ENCODE data around the gene IMP3. TPM values are rescaled to one million over a fixed set of nuclear protein-coding genes. Genes with fewer than 3 reads are reported as not detected.

The IMP3 gene
- total and polyA plus RNA-seq, 7 donors = 55.4 to 117 (median 71.1) TPM

- H3K4me3 ChIP-seq = peak overlapping the region in 2 of 4 donors; percentile 7 to 21
- DNase-seq = peak; percentile 71
- H3K9me3 ChIP-seq = no peaks in the 10 kb centered on the region
- H3K36me3 ChIP-seq = peaks cover 15 to 54% (median 24%) of the 10 kb centered on the region in 4 donors
- H3K27ac ChIP-seq = peak overlapping the region; percentile 65 to 74 (median 68)
- no peaks in the 10 kb centered on the region for H3K27me3 ChIP-seq
- peaks cover 0 to 26% (median 7%) of the 10 kb centered on the region in 4 donors for H3K4me1 ChIP-seq
- intact Hi-C loops (cut with DNase I) = loop anchor here (5.0 kb wide), 2 partner anchors 98 to 253 kb away; partner anchors contain the start of gene MAN2C1
- TF ChIP-seq POLR2A (IDR thresholded peaks at IDR 0.05) (no peak), EP300 (IDR thresholded peaks at IDR 0.05) (no peak), POLR2AphosphoS5 (IDR thresholded peaks at IDR 0.05) (no peak), CTCF (IDR thresholded peaks at IDR 0.05) (no peak)
- WGBS, 2 donors = 32 to 36% methylated on average over 4 of the region's 4 CpGs
These were observed 19.8 kb downstream of the IMP3 start for GRCh38 chr15:75620058-75620820.

GRCh38 chr15:75616766-75617165 is 23.3 kb downstream of the IMP3 start:
- no peaks in the 10 kb centered on the region for H3K9me3 ChIP-seq
- no peaks in the 10 kb centered on the region for H3K27me3 ChIP-seq
- H3K4me1 ChIP-seq = peaks cover 0 to 21% (median 3%) of the 10 kb centered on the region in 4 donors
- TF ChIP-seq POLR2AphosphoS5 (IDR thresholded peaks at IDR 0.05) = no peak
- no peak for TF ChIP-seq POLR2A (IDR thresholded peaks at IDR 0.05)
- TF ChIP-seq CTCF (IDR thresholded peaks at IDR 0.05) = no peak
- TF ChIP-seq EP300 (IDR thresholded peaks at IDR 0.05) = no peak
- peaks cover 20 to 89% (median 35%) of the 10 kb centered on the region in 4 donors for H3K36me3 ChIP-seq
- no peak overlapping the region for H3K4me3 ChIP-seq
- DNase-seq = no peak
- intact Hi-C loops (cut with DNase I) = no loop called here
- no peak overlapping the region for H3K27ac ChIP-seq

GRCh38 chr15:75606711-75607699 is 33.0 kb downstream of the IMP3 start:
- 59 to 86% methylated on average over 6 of the region's 6 CpGs for WGBS, 2 donors
- no peak overlapping the region for H3K27ac ChIP-seq
- no peak for DNase-seq
- no peaks in the 10 kb centered on the region for H3K4me1 ChIP-seq
- no peak overlapping the region for H3K4me3 ChIP-seq
- peaks cover 13 to 97% (median 37%) of the 10 kb centered on the region in 4 donors for H3K36me3 ChIP-seq
- no peaks in the 10 kb centered on the region for H3K9me3 ChIP-seq
- no peaks in the 10 kb centered on the region for H3K27me3 ChIP-seq
- intact Hi-C loops (cut with DNase I) = no loop called here
- TF ChIP-seq POLR2A (IDR thresholded peaks at IDR 0.05) (no peak), EP300 (IDR thresholded peaks at IDR 0.05) (no peak), CTCF (IDR thresholded peaks at IDR 0.05) (no peak), POLR2AphosphoS5 (IDR thresholded peaks at IDR 0.05) (no peak)

GRCh38 chr15:75606026-75606425 is 34.0 kb downstream of the IMP3 start:
- 93 to 94% methylated on average over 8 of the region's 8 CpGs for WGBS, 2 donors
- intact Hi-C loops (cut with DNase I) = no loop called here

More at GRCh38 chr15:75606026-75606425, 34.0 kb downstream of the IMP3 start:
- TF ChIP-seq POLR2AphosphoS5 (IDR thresholded peaks at IDR 0.05) = no peak
- no peak for TF ChIP-seq EP300 (IDR thresholded peaks at IDR 0.05)
- no peak for TF ChIP-seq CTCF (IDR thresholded peaks at IDR 0.05)
- TF ChIP-seq POLR2A (IDR thresholded peaks at IDR 0.05) = no peak
- no peak overlapping the region for H3K27ac ChIP-seq
- no peaks in the 10 kb centered on the region for H3K9me3 ChIP-seq
- H3K36me3 ChIP-seq = peaks cover 13 to 98% (median 38%) of the 10 kb centered on the region in 4 donors
- no peaks in the 10 kb centered on the region for H3K27me3 ChIP-seq
- no peaks in the 10 kb centered on the region for H3K4me1 ChIP-seq
- no peak overlapping the region for H3K4me3 ChIP-seq
- DNase-seq = no peak

All from sigmoid colon (tissue), 7 donors.